DMS 273 (cell line): ENCODE results near the gene CXCL1.

ENCODE experiments used
- DNase-seq: peaks from one replicate; lab custom pipeline; 2025; ENCODE audit not compliant: unreplicated experiment; lab: John Stamatoyannopoulos, UW

Gene CXCL1

DNA sequence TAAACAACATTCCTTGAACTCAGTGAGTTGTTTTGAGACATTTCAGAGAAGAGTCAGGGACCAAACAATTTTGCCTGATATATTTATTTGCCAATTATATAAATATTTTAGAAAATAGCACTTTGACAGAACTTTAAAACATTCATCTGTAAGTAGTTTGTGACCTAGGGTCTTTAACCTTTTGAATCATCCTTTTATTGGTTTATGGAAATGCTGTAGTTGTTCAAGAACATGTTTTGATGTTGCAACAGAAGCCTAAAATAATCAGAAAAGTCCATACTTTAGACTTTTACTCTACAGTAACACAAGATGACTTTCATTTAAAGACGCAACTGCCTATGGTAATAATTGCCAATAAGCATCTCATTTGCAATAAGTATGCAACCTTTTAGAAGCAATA lies 43.0 kb downstream of the CXCL1 start:
- DNase-seq, result no peak

DNA sequence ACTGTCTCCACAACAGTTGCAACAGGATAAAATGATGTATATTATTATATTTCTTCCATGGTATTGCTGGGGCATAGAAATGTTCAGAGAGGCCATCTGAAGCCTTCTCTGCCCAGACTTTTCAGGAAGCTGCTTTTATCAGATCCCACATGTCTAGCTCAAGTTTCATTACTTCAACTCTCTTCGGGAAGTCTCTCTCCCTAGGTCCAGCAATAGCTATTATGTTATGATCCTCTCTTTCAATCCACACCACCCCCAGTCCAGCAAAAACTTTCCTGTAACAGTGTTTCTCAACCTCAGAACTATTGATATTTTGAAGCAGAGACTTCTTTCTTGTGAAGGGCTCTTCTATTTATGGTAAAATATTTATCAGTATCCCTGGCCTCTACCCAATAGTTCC lies 44.9 kb downstream of the CXCL1 start:
- DNase-seq, result no peak

- DNase-seq, result no peak
Observed at GRCh38 chr4:73916172-73916925, 47.2 kb downstream of the CXCL1 start.

GRCh38 chr4:73917081-73917501 lies 47.9 kb downstream of the CXCL1 start:
- no peak for DNase-seq

- DNase-seq, result no peak
Observed at GRCh38 chr4:73918058-73918457, 48.9 kb downstream of the CXCL1 start.

DNA sequence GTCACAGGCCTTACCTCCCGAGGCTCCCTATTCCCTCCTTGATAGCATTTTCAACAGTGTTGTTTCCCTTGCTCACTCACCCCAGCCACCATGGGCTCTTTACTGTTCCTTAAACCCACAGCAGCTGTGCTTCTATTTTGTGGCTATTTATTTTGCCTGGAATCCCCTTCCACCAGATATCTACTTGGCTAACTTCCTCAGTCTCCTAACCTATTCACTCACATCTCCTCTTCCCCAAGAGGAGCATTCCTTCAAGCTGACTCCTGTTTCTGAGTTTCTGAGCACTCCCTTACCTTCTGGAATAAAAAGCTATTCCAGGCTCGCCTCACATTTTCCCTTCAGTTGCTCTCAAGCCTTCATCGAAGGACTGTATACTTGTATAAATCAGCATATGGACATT lies 50.5 kb downstream of the CXCL1 start:
- DNase-seq, result no peak
